ENCODE data around the gene OR2A1.
"Not testable (repeated sequence)": the region's sequence is repeated elsewhere in the genome, so short reads cannot be mapped to it uniquely, and the experiment has no call there.

Gene OR2A1, protein sequence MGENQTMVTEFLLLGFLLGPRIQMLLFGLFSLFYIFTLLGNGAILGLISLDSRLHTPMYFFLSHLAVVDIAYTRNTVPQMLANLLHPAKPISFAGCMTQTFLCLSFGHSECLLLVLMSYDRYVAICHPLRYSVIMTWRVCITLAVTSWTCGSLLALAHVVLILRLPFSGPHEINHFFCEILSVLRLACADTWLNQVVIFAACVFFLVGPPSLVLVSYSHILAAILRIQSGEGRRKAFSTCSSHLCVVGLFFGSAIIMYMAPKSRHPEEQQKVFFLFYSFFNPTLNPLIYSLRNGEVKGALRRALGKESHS

GRCh38 chr7:144311872-144312469 lies at the start of gene OR2A1:
Gene OR2A1, plus strand, starts transcription at chr7:144312419. Its CDS starts 5,706 bp downstream, at chr7:144318125.
- TF ChIP-seq GATA2, GATA3 (IDR thresholded peaks at IDR 0.05; ENCODE audit: low read depth, low read length): not testable (repeated sequence)

DNA sequence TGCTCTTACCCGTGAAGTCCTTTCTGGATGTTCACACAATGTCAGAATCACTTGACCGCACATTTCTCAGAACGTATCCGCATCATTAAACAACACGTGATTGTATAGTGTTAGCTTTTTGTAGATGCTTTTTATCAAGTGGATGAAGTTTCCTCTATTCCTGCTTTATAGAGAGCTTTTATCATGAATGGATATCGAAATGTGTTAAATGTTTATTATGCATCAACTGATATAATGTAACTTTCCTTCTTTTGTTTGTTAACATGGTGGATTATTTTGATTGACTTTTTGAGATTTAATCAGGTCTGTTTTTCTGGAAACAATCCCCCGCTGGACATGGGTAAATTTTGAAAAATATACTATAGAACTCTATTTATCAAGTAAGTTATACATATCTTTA lies 47.5 kb upstream of the OR2A1 start, which contains the start of gene OR2A7:
OR2A7 (minus strand) TSS at position 101 of the 400 bp plus-strand sequence. CDS start 5,164 bp downstream, outside the sequence.
- TF ChIP-seq GATA3, GATA2 (IDR thresholded peaks at IDR 0.05; ENCODE audit: low read depth, low read length): not testable (repeated sequence)

DNA sequence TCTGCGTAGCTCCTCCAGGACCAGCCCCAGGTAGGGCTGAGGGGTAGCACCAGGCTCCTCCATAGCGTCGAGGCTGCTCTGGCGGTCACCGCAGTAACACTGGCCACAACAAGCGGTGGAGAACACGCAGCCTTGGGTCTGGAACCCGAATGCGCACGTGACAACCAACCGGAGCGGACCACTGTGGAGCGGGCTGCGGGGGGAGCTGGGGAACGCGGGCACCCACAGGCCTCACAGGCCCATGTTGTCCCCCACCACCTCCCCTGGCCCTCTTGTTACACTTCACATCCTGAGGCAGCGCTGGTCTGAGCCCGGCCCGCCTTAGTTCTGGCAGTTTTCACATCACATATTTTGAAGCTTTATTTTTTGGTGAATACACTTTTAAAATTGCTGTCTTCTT lies 43.0 kb upstream of the OR2A1 start, which contains the start of gene CTAGE8:
CTAGE8 (minus strand) TSS at position 101 of the 400 bp plus-strand sequence; CDS start at position 63, 38 bp downstream.
- TF ChIP-seq GATA2, GATA3 (IDR thresholded peaks at IDR 0.05; ENCODE audit: low read depth, low read length): not testable (repeated sequence)

DNA sequence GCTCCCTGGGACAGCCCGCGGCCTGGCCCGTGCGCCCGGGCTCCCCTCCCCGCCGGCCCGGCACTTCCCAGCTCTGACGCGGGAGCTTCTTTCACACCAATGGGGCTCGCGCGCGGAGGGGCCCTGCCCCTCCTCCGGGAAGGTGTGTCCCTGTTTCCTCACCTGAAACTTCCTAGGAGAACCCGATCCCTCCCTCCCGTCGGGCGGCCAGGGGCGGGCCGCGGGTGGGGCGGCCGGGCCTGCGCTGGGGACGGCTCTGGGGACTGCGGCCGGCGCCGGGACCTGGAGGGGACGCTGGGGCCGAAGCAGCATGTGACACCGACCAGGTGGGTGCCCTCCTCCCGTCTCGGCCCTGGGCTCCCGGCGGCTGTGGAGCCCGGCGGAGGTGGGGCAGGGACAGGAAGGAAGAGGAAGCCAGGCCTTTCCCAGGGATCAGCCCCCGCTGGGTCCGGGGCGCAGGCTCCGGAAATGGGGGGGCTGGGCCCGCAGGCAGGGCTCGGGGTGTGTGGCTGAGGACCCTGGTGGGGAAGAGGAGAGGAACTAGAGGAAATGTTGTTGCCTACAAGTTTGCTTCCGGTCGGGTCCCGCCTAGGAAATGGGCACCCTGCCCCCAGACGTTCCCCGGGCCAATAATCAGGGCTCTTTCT lies 43.1 kb downstream of the OR2A1 start, which contains the start of gene ARHGEF5:
ARHGEF5 (plus strand) TSS at position 227 of the 647 bp plus-strand sequence. CDS start 7,268 bp downstream, outside the sequence.
- TF ChIP-seq GATA2, GATA3 (IDR thresholded peaks at IDR 0.05; ENCODE audit: low read depth, low read length): not testable (repeated sequence)

All from SH-SY5Y (cell line).